ENCODE results near the gene ATXN3L.

The ATXN3L gene

GRCh38 chrX:13319953-13320352, at the start of gene ATXN3L:
ATXN3L (minus strand) TSS chrX:13320053; CDS start chrX:13319934, 119 bp downstream.
- no peak for DNase-seq (ENCODE audit: low read depth)
- no peak within 1 kb of the TSS for H3K4me3 ChIP-seq (ENCODE audit: control insufficient read depth, low read depth, low read length)
- no peak for TF ChIP-seq CTCF (IDR thresholded peaks at IDR 0.05; ENCODE audit: control insufficient read depth, insufficient read depth, low read depth, low read length, missing control alignments)

- TF ChIP-seq CTCF (IDR thresholded peaks at IDR 0.05; ENCODE audit: control insufficient read depth, insufficient read depth, low read depth, low read length, missing control alignments): no peak
- H3K4me3 ChIP-seq (ENCODE audit: control insufficient read depth, low read depth, low read length): no peak overlapping the region
- no peak for DNase-seq (ENCODE audit: low read depth)
Observed at GRCh38 chrX:13369256-13370030, 49.6 kb upstream of the ATXN3L start.

GRCh38 chrX:13367950-13368349, 48.1 kb upstream of the ATXN3L start:
- no peak for TF ChIP-seq CTCF (IDR thresholded peaks at IDR 0.05; ENCODE audit: control insufficient read depth, insufficient read depth, low read depth, low read length, missing control alignments)

GRCh38 chrX:13366698-13367097, 46.8 kb upstream of the ATXN3L start:
- no peak for TF ChIP-seq CTCF (IDR thresholded peaks at IDR 0.05; ENCODE audit: control insufficient read depth, insufficient read depth, low read depth, low read length, missing control alignments)
- H3K4me3 ChIP-seq (ENCODE audit: control insufficient read depth, low read depth, low read length): no peak overlapping the region
- no peak for DNase-seq (ENCODE audit: low read depth)

More at GRCh38 chrX:13367950-13368349, 48.1 kb upstream of the ATXN3L start:
- H3K4me3 ChIP-seq (ENCODE audit: control insufficient read depth, low read depth, low read length): no peak overlapping the region
- no peak for DNase-seq (ENCODE audit: low read depth)

GRCh38 chrX:13365161-13365560, 45.3 kb upstream of the ATXN3L start:
- no peak overlapping the region for H3K4me3 ChIP-seq (ENCODE audit: control insufficient read depth, low read depth, low read length)
- TF ChIP-seq CTCF (IDR thresholded peaks at IDR 0.05; ENCODE audit: control insufficient read depth, insufficient read depth, low read depth, low read length, missing control alignments): no peak
- DNase-seq (ENCODE audit: low read depth): no peak

- no peak overlapping the region for H3K4me3 ChIP-seq (ENCODE audit: control insufficient read depth, low read depth, low read length)
- DNase-seq (ENCODE audit: low read depth): no peak
- no peak for TF ChIP-seq CTCF (IDR thresholded peaks at IDR 0.05; ENCODE audit: control insufficient read depth, insufficient read depth, low read depth, low read length, missing control alignments)
Observed at GRCh38 chrX:13364230-13364857, 44.5 kb upstream of the ATXN3L start.
